Heart left ventricle (tissue), 16 donors: ENCODE data around the gene CGB7. TPM values are rescaled to one million over a fixed set of nuclear protein-coding genes. Genes with fewer than 3 reads are reported as not detected.
"Not testable (repeated sequence)": the region's sequence is repeated elsewhere in the genome, so short reads cannot be mapped to it uniquely, and the experiment has no call there.

Experiments
- ATAC-seq, 4 donors: fragments of 200-7000 bp; cut with Tn5 transposase; one replicate each; pipeline ENCODE4 v1.9.1; 2020 to 2022; ENCODE audit warnings: moderate library complexity in 4 of 4, mild to moderate bottlenecking in 3 of 4, moderate number of reproducible peaks in 1 of 4
- DNase-seq, 5 donors: peaks; one replicate each; pipeline ENCODE4 v3.0.0-alpha.2; 2020
- H3K27ac ChIP-seq, 12 donors: fragments of 200-600 bp; sonication (generic) in 4 of 12; one replicate each; pipeline versions ENCODE4 v1.5.0 to v1.8.0; 2016 to 2022; ENCODE audit warnings: mild to moderate bottlenecking in 2 of 12
- H3K27me3 ChIP-seq, 9 donors: fragments of 200-600 bp; sonication (generic) in 2 of 9; one replicate each; pipeline versions ENCODE4 v1.5.1 to v1.8.0; 2016 to 2022; ENCODE audit warnings: mild to moderate bottlenecking in 3 of 9
- H3K36me3 ChIP-seq, 9 donors: fragments of 200-600 bp; sonication (generic) in 2 of 9; one replicate each; pipeline versions ENCODE4 v1.5.0 to v1.8.0; 2018 to 2022; ENCODE audit warnings: mild to moderate bottlenecking in 2 of 9
- H3K4me1 ChIP-seq, 12 donors: fragments of 200-600 bp; sonication (generic) in 4 of 12; one replicate each; pipeline versions ENCODE4 v1.5.0 to v1.8.0; 2016 to 2022; ENCODE audit warnings: mild to moderate bottlenecking in 3 of 12
- H3K4me3 ChIP-seq, 12 donors: fragments of 200-600 bp; sonication (generic) in 4 of 12; one replicate each; pipeline versions ENCODE4 v1.5.0 to v1.8.0; 2017 to 2022; ENCODE audit warnings: mild to moderate bottlenecking in 9 of 12, moderate library complexity in 4 of 12
- H3K9me3 ChIP-seq, 12 donors: fragments of 200-600 bp; sonication (generic) in 4 of 12; one replicate each; pipeline versions ENCODE4 v1.5.0 to v1.8.0; 2016 to 2022; ENCODE audit warnings: mild to moderate bottlenecking in 1 of 12
- POLR2A ChIP-seq, 2 donors: fragments of 450-650 bp; IDR thresholded peaks; one replicate each; pipeline ENCODE4 v1.6.1; 2017; ENCODE audit warnings: antibody characterized with exemption in 2 of 2, mild to moderate bottlenecking in 2 of 2, moderate library complexity in 2 of 2
- WGBS, 4 donors: extraction: QIAGEN DNeasy Blood & Tissue Kit in 2 of 4; methylation state at CpG; one replicate each; pipeline versions ENCODE4 v1.1.5 to v1.1.7; 2013 to 2018; 5-methylcytosine and 5-hydroxymethylcytosine counted together
- intact Hi-C, 10 donors: fragments of 100-400 bp; cut with DNase I; formaldehyde crosslinking; loops; one replicate each; pipeline versions ENCODE4 v1.11.1 to v1.14.2; 2022
- polyA plus RNA-seq, 2 donors: library from polyadenylated mRNA; stranded (reverse); fragments of 200-250 nt; gene quantifications; one replicate each; pipeline ENCODE4 v1.2.3, GENCODE V29; 2013
- total RNA-seq, 9 donors: library from RNA; depleted of rRNA in 2 of 9; stranded (reverse); fragments of >200 nt in 2 of 9; fragmentation: NEBNext Ultra II Directional in 3 of 9; extraction: Animal tissue kit (Norgen Biotek cat#: 25700) in 3 of 9; gene quantifications; one replicate each; pipeline versions ENCODE4 v1.1.0 to v1.2.4, GENCODE V29; 2016 to 2023
- TF ChIP-seq, protein P1 (sequence below), 12 donors: fragments of 200-600 bp; sonication (generic) in 4 of 12; IDR thresholded peaks; one replicate each; pipeline versions ENCODE4 v1.5.0 to v1.8.0; 2018 to 2022; ENCODE audit warnings: antibody characterized with exemption in 12 of 12, mild to moderate bottlenecking in 5 of 12
- donor health status: ischemic (EF 13 %, LVEDD 7.1; RV severe dilation, severe dysfunction).
- donor health status: healthy with polysubstance abuse.
- donor health status: DM: no; HTN: yes; CAD: no.
- donor health status: DM: no; HTN: no; CAD: no.
- donor health status: ischemic (EF 25% LVEDD 6.9; RV normal size, moderate dysfunction).
- donor health status: ischemic (EF 25% LVEDD 5.7; RV mildly dilated, moderate dysfunction).
- donor health status: healthy.
- donor health status: DM: yes; HTN: yes; CAD: no.
- donor health status: ischemic (EF 35%, LVEDD 5.7; RV mildly dilated, moderate dysfunction).
- donor health status: nonischemic (EF 11% LVEDD 7.7; RV severe dilation, severe dysfunction).
- donor health status: DM: yes; HTN: yes; CAD: no.
- donor health status: PGD.
- donor health status: ischemic (EF 29% LVEDD 5.4; RV normal size, mild dysfunction).
- donor health status: nonischemic (EF 23%, LVEDD 6.1; RV moderate dilation, normal function).

Gene CGB7
- total and polyA plus RNA-seq, 11 donors, result 0.08 to 0.27 (median 0.08) TPM; not detected in 8

DNA sequence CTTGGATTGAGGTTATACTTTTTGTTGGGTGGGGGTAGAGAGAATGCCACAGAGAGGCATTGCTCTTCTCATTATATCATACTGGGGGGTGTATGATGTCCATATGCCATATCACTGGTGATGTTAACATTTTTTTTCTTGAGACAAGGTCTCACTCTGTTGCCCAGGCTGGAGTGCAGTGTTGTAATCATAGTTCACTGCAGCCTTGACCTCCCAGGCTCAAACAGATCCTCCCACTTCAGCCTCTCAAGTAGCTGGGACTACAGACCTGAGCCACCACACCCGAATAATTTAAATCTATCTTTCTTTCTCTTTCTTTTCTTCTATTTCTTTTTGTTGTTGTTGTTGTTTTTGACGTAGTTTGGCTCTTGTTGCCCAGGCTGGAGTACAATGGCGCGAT, 22.8 kb upstream of the CGB7 start:
- Histone ChIP-seq H3K4me1 (peaks cover 0 to 7% (median 5%) of the 10 kb centered on the region in 12 donors), H3K9me3 (no peaks in the 10 kb centered on the region), H3K27ac (no peak overlapping the region), H3K36me3 (no peaks in the 10 kb centered on the region), H3K4me3 (no peak overlapping the region), H3K27me3 (peaks cover 0 to 3% (median 0%) of the 10 kb centered on the region in 9 donors)
- DNase-seq (no peak), ATAC-seq (no peak)
- TF ChIP-seq, protein P1, sequence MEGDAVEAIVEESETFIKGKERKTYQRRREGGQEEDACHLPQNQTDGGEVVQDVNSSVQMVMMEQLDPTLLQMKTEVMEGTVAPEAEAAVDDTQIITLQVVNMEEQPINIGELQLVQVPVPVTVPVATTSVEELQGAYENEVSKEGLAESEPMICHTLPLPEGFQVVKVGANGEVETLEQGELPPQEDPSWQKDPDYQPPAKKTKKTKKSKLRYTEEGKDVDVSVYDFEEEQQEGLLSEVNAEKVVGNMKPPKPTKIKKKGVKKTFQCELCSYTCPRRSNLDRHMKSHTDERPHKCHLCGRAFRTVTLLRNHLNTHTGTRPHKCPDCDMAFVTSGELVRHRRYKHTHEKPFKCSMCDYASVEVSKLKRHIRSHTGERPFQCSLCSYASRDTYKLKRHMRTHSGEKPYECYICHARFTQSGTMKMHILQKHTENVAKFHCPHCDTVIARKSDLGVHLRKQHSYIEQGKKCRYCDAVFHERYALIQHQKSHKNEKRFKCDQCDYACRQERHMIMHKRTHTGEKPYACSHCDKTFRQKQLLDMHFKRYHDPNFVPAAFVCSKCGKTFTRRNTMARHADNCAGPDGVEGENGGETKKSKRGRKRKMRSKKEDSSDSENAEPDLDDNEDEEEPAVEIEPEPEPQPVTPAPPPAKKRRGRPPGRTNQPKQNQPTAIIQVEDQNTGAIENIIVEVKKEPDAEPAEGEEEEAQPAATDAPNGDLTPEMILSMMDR (IDR thresholded peaks at IDR 0.05), result no peak
- TF ChIP-seq POLR2A (IDR thresholded peaks at IDR 0.05), result no peak
- 77 to 94% (median 91%) methylated on average over 4 of the region's 4 CpGs for WGBS, 4 donors
- intact Hi-C loops, result no loop called here

DNA sequence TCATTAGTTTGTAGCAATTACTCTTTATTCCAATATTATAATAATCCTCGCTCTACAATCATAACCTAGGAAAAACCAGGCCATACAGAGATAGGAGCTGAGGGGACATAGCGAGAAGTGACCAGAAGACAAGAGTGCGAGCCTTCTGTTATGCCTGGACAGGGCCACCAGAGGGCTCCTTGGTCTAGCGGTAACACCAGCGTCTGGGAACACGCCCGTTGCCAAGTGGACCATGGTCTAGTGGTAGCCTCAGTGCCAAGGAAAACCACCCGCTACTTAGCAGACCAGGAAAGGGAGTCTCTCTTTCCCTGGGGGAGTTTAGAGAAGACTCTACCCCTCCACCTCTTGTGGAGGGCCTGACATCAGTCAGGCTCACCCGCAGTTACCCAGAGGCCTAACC, 17.3 kb upstream of the CGB7 start:
- 13 to 17% (median 15%) methylated on average over 7 to 9 of the region's 9 CpGs for WGBS, 4 donors
- not testable (repeated sequence) for H3K4me3 ChIP-seq, H3K9me3 ChIP-seq, H3K36me3 ChIP-seq, H3K27ac ChIP-seq
- ATAC-seq (peak in 2 of 4 donors; percentile 51 to 56), DNase-seq (peak; percentile 63 to 84 (median 79))
- H3K27me3 ChIP-seq, result peaks cover 9 to 47% (median 24%) of the 10 kb centered on the region in 9 donors
- H3K4me1 ChIP-seq, result peaks cover 0 to 20% (median 1%) of the 10 kb centered on the region in 12 donors
- TF ChIP-seq, protein P1 (IDR thresholded peaks at IDR 0.05), result peak; percentile 47 to 75 (median 69)
- intact Hi-C loops, result loop anchor here in 1 of 10 donors (1.0 to 2.0 kb wide), 2 partner anchors 70 to 134 kb away; no protein-coding TSS in a partner anchor

DNA sequence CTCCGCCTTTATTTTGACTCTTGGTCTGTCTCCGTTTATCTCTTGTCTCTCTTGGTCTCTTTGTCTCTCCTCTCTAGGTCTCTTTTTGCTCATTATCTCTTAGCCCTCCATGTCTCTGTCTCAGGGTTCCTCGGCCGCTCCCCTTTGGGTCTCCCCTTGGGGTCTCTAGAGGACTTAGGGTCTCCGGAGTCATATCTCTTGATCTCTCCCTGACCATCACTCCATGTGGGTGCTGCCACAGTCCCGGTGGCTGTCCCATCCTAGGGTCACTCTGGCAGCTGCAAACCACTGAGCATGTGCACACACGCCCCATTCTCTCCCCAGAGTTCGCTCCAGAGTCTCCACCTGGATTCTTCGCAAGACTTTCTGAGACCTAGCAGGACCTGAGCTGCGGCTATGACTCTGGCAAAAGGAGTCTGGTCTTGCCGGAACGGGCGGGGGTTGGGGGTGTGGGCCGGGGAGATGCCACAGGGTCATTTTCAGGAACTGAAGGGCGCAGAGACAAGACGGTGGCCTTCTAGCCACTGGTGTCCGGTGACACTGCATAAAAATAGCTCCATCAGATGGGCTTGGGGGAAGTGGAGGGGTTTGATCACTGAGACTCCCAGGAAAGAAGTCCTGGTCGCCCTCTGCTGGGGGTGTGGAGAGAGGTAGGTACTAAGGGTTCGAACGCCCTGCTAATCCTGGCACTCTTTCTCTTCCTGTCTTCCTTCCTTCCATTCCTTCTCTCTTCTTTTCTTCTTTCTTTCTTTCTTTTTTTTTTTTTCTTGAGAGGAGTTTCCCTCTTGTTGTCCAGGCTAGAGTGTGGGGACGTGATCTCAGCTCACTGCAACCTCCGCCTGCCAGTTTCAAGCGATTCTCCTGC, 16.2 kb upstream of the CGB7 start:
- no peaks in the 10 kb centered on the region for H3K36me3 ChIP-seq
- DNase-seq (no peak), ATAC-seq (peak in 3 of 4 donors; percentile 50 to 77 (median 60))
- H3K4me3 ChIP-seq, result no peak overlapping the region
- no peaks in the 10 kb centered on the region for H3K9me3 ChIP-seq
- intact Hi-C loops, result loop anchor here in 1 of 10 donors (2.0 kb wide), 1 partner anchor 135 kb away; no protein-coding TSS in a partner anchor
- peaks cover 9 to 59% (median 24%) of the 10 kb centered on the region in 9 donors for H3K27me3 ChIP-seq
- TF ChIP-seq, protein P1 (IDR thresholded peaks at IDR 0.05), result peak in 2 of 12 donors; percentile 9 to 14
- no peak for TF ChIP-seq POLR2A (IDR thresholded peaks at IDR 0.05)
- no peak overlapping the region for H3K27ac ChIP-seq
- H3K4me1 ChIP-seq, result peaks cover 0 to 20% (median 1%) of the 10 kb centered on the region in 12 donors
- WGBS, 4 donors, result 46 to 53% (median 51%) methylated on average over 23 of the region's 23 CpGs

DNA sequence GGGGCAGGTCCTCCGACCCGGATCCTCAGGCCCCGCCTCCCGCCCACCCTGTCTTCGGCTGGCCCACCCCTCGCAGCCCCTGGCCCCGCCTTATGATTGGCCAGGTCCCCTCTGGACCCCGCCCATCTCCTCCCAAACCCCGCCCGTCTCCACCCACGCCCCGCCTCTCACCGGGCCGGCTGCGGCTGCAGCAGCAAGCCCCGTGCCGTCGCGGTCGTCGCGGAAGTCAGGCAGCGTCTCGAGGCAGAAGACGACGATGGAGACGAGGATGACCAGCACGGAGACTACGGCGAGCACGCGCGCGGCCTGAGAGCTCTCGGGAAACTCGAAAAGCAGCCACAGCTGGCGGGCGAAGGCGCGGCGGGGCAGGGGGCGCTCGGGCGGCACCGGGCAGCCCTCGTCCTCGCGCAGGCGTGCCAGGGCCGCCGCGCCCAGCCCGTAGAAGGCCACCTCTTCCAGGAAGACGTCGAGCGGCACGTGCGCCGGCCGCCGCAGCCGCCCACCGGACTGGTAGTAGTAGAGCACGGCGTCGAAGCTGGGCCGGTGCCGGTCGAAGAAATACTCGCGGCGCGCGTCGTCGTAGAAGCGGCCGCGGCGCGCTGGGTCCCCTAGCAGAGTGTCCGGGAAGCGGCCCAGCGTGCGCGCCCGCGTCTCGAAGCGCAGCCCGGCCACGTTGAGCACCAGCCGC, 14.5 kb upstream of the CGB7 start:
- Histone ChIP-seq H3K36me3 (no peaks in the 10 kb centered on the region), H3K27me3 (peaks cover 9 to 71% (median 28%) of the 10 kb centered on the region in 9 donors), H3K9me3 (no peaks in the 10 kb centered on the region), H3K4me3 (peak overlapping the region in 2 of 12 donors; percentile 19 to 40), H3K27ac (no peak overlapping the region), H3K4me1 (peaks cover 0 to 20% (median 1%) of the 10 kb centered on the region in 12 donors)
- TF ChIP-seq, protein P1 (IDR thresholded peaks at IDR 0.05), result no peak
- no peak for TF ChIP-seq POLR2A (IDR thresholded peaks at IDR 0.05)
- no peak for ATAC-seq
- DNase-seq, result no peak
- intact Hi-C loops, result no loop called here
- 2 to 5% (median 4%) methylated on average over 28 to 93 of the region's 93 CpGs for WGBS, 4 donors
